ENCODE data around the gene CRYM.
"Not testable (repeated sequence)": the region's sequence is repeated elsewhere in the genome, so short reads cannot be mapped to it uniquely, and the experiment has no call there.

Gene CRYM

GRCh38 chr16:21322251-21322650, 44.2 kb upstream of the CRYM start:
- H3K4me1 ChIP-seq (ENCODE audit: control insufficient read depth, insufficient read depth, low read depth, low read length); H3K4me3 ChIP-seq (ENCODE audit: insufficient read depth in 1 of 2, low read depth in 1 of 2, low read length in 2 of 2); H2BK12ac ChIP-seq (ENCODE audit: low read length in 2 of 2); H2BK120ac ChIP-seq (ENCODE audit: low read depth, low read length); H3K18ac ChIP-seq (ENCODE audit: low read depth in 1 of 2, low read length in 2 of 2); H3K27ac ChIP-seq (ENCODE audit: low read length, poor library complexity, severe bottlenecking); H3K27me3 ChIP-seq (ENCODE audit: control insufficient read depth in 1 of 2, insufficient read depth in 1 of 2, low read length in 2 of 2); H4K8ac ChIP-seq (ENCODE audit: low read length); H3K79me1 ChIP-seq (replicated peaks; ENCODE audit: low read length, poor library complexity, severe bottlenecking); DNase-seq; H2AFZ ChIP-seq (ENCODE audit: low read depth, low read length); H3K9me3 ChIP-seq (ENCODE audit: control insufficient read depth, low read length); H3K9ac ChIP-seq (ENCODE audit: low read length); H3K4ac ChIP-seq (ENCODE audit: low read depth in 1 of 2, low read length in 2 of 2); H2AK5ac ChIP-seq (ENCODE audit: low read length, severe bottlenecking); H2BK15ac ChIP-seq (ENCODE audit: low read depth, poor library complexity, severe bottlenecking); H3K23ac ChIP-seq (ENCODE audit: low read length in 2 of 2); H3K4me2 ChIP-seq (ENCODE audit: low read length, poor library complexity, severe bottlenecking); H4K91ac ChIP-seq (ENCODE audit: low read length); H2BK5ac ChIP-seq (ENCODE audit: low read depth, low read length, poor library complexity, severe bottlenecking); H3K14ac ChIP-seq (ENCODE audit: low read length in 2 of 2): not testable (repeated sequence)
- H3K36me3 ChIP-seq (ENCODE audit: control insufficient read depth in 1 of 2, insufficient read depth in 2 of 2, low read depth in 1 of 2, low read length in 2 of 2) = peaks cover 0 to 12% of the 10 kb centered on the region in 2 experiments
- WGBS = no CpG with 5 or more reads among the region's 2 CpGs

GRCh38 chr16:21321736-21322135, 43.6 kb upstream of the CRYM start:
- Histone ChIP-seq H3K14ac (ENCODE audit: low read length in 2 of 2) (no peak overlapping the region), H3K27me3 (ENCODE audit: control insufficient read depth in 1 of 2, insufficient read depth in 1 of 2, low read length in 2 of 2) (no peaks in the 10 kb centered on the region), H3K4me3 (ENCODE audit: insufficient read depth in 1 of 2, low read depth in 1 of 2, low read length in 2 of 2) (no peak overlapping the region), H3K9me3 (ENCODE audit: control insufficient read depth, low read length) (no peaks in the 10 kb centered on the region), H3K27ac (ENCODE audit: low read length, poor library complexity, severe bottlenecking) (no peak overlapping the region), H3K4me2 (ENCODE audit: low read length, poor library complexity, severe bottlenecking) (no peak overlapping the region), H2BK5ac (ENCODE audit: low read depth, low read length, poor library complexity, severe bottlenecking) (no peak overlapping the region), H3K9ac (ENCODE audit: low read length) (no peak overlapping the region), H4K8ac (ENCODE audit: low read length) (no peak overlapping the region), H2BK12ac (ENCODE audit: low read length in 2 of 2) (no peak overlapping the region), H3K36me3 (ENCODE audit: control insufficient read depth in 1 of 2, insufficient read depth in 2 of 2, low read depth in 1 of 2, low read length in 2 of 2) (peaks cover 0 to 15% of the 10 kb centered on the region in 2 experiments), H3K23ac (ENCODE audit: low read length in 2 of 2) (no peak overlapping the region), H2BK120ac (ENCODE audit: low read depth, low read length) (no peak overlapping the region), H3K18ac (ENCODE audit: low read depth in 1 of 2, low read length in 2 of 2) (no peak overlapping the region), H3K4ac (ENCODE audit: low read depth in 1 of 2, low read length in 2 of 2) (no peak overlapping the region), H3K4me1 (ENCODE audit: control insufficient read depth, insufficient read depth, low read depth, low read length) (no peaks in the 10 kb centered on the region), H4K91ac (ENCODE audit: low read length) (no peak overlapping the region), H2BK15ac (ENCODE audit: low read depth, poor library complexity, severe bottlenecking) (no peak overlapping the region), H2AFZ (ENCODE audit: low read depth, low read length) (no peak overlapping the region), H2AK5ac (ENCODE audit: low read length, severe bottlenecking) (no peak overlapping the region), H3K79me1 (replicated peaks; ENCODE audit: low read length, poor library complexity, severe bottlenecking) (no peaks in the 10 kb centered on the region)
- DNase-seq = no peak
- whole genome bisulfite sequencing = 86% methylated on average over 1 of the region's 6 CpGs

- H2BK120ac ChIP-seq (ENCODE audit: low read depth, low read length) = no peak overlapping the region
- 60% methylated on average over 1 of the region's 1 CpG for WGBS
- H3K23ac ChIP-seq (ENCODE audit: low read length in 2 of 2) = no peak overlapping the region
- no peak overlapping the region for H2BK5ac ChIP-seq (ENCODE audit: low read depth, low read length, poor library complexity, severe bottlenecking)
- no peak overlapping the region for H2BK15ac ChIP-seq (ENCODE audit: low read depth, poor library complexity, severe bottlenecking)
- H3K9ac ChIP-seq (ENCODE audit: low read length) = no peak overlapping the region
- H2BK12ac ChIP-seq (ENCODE audit: low read length in 2 of 2) = no peak overlapping the region
- H3K79me1 ChIP-seq (replicated peaks; ENCODE audit: low read length, poor library complexity, severe bottlenecking) = peaks cover 2% of the 10 kb centered on the region
- no peak for DNase-seq
- H3K4me2 ChIP-seq (ENCODE audit: low read length, poor library complexity, severe bottlenecking) = no peak overlapping the region
- no peak overlapping the region for H3K4me3 ChIP-seq (ENCODE audit: insufficient read depth in 1 of 2, low read depth in 1 of 2, low read length in 2 of 2)
- no peaks in the 10 kb centered on the region for H3K4me1 ChIP-seq (ENCODE audit: control insufficient read depth, insufficient read depth, low read depth, low read length)
- no peak overlapping the region for H3K4ac ChIP-seq (ENCODE audit: low read depth in 1 of 2, low read length in 2 of 2)
- H4K91ac ChIP-seq (ENCODE audit: low read length) = no peak overlapping the region
- H3K18ac ChIP-seq (ENCODE audit: low read depth in 1 of 2, low read length in 2 of 2) = no peak overlapping the region
- H2AFZ ChIP-seq (ENCODE audit: low read depth, low read length) = no peak overlapping the region
- no peak overlapping the region for H3K14ac ChIP-seq (ENCODE audit: low read length in 2 of 2)
- no peak overlapping the region for H3K27ac ChIP-seq (ENCODE audit: low read length, poor library complexity, severe bottlenecking)
- H2AK5ac ChIP-seq (ENCODE audit: low read length, severe bottlenecking) = no peak overlapping the region
- H3K36me3 ChIP-seq (ENCODE audit: control insufficient read depth in 1 of 2, insufficient read depth in 2 of 2, low read depth in 1 of 2, low read length in 2 of 2) = peaks cover 0 to 6% of the 10 kb centered on the region in 2 experiments
- H3K9me3 ChIP-seq (ENCODE audit: control insufficient read depth, low read length) = no peaks in the 10 kb centered on the region
- no peak overlapping the region for H4K8ac ChIP-seq (ENCODE audit: low read length)
- no peaks in the 10 kb centered on the region for H3K27me3 ChIP-seq (ENCODE audit: control insufficient read depth in 1 of 2, insufficient read depth in 1 of 2, low read length in 2 of 2)
Measured at GRCh38 chr16:21314339-21314738, 36.2 kb upstream of the CRYM start.

- not testable (repeated sequence) for H4K8ac ChIP-seq (ENCODE audit: low read length); H2BK5ac ChIP-seq (ENCODE audit: low read depth, low read length, poor library complexity, severe bottlenecking); H3K9me3 ChIP-seq (ENCODE audit: control insufficient read depth, low read length); H3K79me1 ChIP-seq (replicated peaks; ENCODE audit: low read length, poor library complexity, severe bottlenecking); H3K27me3 ChIP-seq (ENCODE audit: control insufficient read depth in 1 of 2, insufficient read depth in 1 of 2, low read length in 2 of 2); H3K27ac ChIP-seq (ENCODE audit: low read length, poor library complexity, severe bottlenecking); H2AK5ac ChIP-seq (ENCODE audit: low read length, severe bottlenecking); H2BK12ac ChIP-seq (ENCODE audit: low read length in 2 of 2); H3K4ac ChIP-seq (ENCODE audit: low read depth in 1 of 2, low read length in 2 of 2); H2BK120ac ChIP-seq (ENCODE audit: low read depth, low read length); H3K4me1 ChIP-seq (ENCODE audit: control insufficient read depth, insufficient read depth, low read depth, low read length); H3K23ac ChIP-seq (ENCODE audit: low read length in 2 of 2); H2BK15ac ChIP-seq (ENCODE audit: low read depth, poor library complexity, severe bottlenecking); H3K18ac ChIP-seq (ENCODE audit: low read depth in 1 of 2, low read length in 2 of 2); H3K9ac ChIP-seq (ENCODE audit: low read length); H2AFZ ChIP-seq (ENCODE audit: low read depth, low read length); H3K14ac ChIP-seq (ENCODE audit: low read length in 2 of 2); H3K36me3 ChIP-seq (ENCODE audit: control insufficient read depth in 1 of 2, insufficient read depth in 2 of 2, low read depth in 1 of 2, low read length in 2 of 2); H3K4me2 ChIP-seq (ENCODE audit: low read length, poor library complexity, severe bottlenecking); DNase-seq; H3K4me3 ChIP-seq (ENCODE audit: insufficient read depth in 1 of 2, low read depth in 1 of 2, low read length in 2 of 2)
- H4K91ac ChIP-seq (ENCODE audit: low read length) = peak overlapping the region; percentile 39
- 98% methylated on average over 24 of the region's 25 CpGs for WGBS
Measured at GRCh38 chr16:21312863-21313372, 34.8 kb upstream of the CRYM start.
